Measurements from ENCODE around the gene RASSF3.
A peak's percentile ranks its signal among the peaks of the same experiment; 100 is the strongest.

GRCh38 chr12:64587447-64587846 is 22.8 kb upstream of the RASSF3 start:
- TF ChIP-seq CTCF (optimal IDR thresholded peaks at IDR 0.05 in 1 of 3, IDR thresholded peaks at IDR 0.05 in 1 of 3, conservative IDR thresholded peaks at IDR 0.05 in 1 of 3; ENCODE audit: extremely low read depth in 1 of 3, insufficient read depth in 2 of 3, low read length in 3 of 3) (peak in 1 of 3 experiments; percentile 11), EZH2 (IDR thresholded peaks at IDR 0.05; ENCODE audit: low read length) (no peak)

Data from keratinocyte (primary cell).